Measurements from ENCODE around the gene NUDT14. TPM values are rescaled to one million over a fixed set of nuclear protein-coding genes. Genes with fewer than 3 reads are reported as not detected.

Gene NUDT14
- total RNA-seq, 3 donors from 2014 or later = 5.2 to 7.0 (median 5.7) TPM

DNA sequence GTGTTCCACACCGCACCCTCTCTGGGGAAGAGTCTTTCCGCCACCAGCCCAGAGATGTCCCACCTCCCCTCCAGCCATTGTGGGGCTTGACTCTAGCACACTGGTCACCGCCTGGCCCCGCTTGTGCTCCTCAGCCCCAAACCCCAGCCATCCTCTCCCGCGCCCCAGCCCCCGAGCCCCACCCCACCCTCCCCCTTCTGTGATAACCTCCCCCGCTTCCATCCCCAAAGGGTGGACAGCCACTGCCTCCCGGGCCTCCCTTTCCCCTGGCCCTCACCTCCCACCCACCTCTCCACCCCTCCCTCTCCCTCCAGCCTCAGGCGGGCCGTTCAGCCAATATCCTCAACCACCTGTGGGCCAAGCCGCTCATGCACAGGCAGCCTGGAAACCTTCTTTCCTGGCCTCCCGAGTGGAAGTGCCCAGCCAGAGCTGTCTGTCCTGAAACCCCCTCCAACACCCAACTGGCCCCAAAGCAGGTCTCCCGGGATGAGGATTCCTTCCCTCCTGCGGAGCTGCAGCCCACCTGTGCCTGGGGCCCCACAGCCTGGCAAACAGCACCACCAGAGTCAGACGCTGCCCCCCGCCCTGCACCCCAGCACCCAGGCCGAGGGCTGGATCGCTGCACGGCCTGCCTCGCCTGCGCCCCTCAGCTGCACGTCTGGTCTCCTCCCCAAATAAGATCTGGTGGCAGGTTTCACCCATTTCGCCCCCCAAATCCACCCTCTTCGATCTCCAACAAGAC is 27.1 kb upstream of the NUDT14 start:
- no peaks in the 10 kb centered on the region for H3K9me3 Mint-ChIP-seq
- no peak for DNase-seq
- H3K4me1 Mint-ChIP-seq (ENCODE audit: low read depth) = peaks cover 4% of the 10 kb centered on the region
- no peaks in the 10 kb centered on the region for H3K27me3 Mint-ChIP-seq (ENCODE audit: low read depth)
- no peak overlapping the region for H3K4me3 Mint-ChIP-seq
- no peak for ATAC-seq
- H3K36me3 Mint-ChIP-seq (ENCODE audit: insufficient read depth) = peaks cover 4% of the 10 kb centered on the region

DNA sequence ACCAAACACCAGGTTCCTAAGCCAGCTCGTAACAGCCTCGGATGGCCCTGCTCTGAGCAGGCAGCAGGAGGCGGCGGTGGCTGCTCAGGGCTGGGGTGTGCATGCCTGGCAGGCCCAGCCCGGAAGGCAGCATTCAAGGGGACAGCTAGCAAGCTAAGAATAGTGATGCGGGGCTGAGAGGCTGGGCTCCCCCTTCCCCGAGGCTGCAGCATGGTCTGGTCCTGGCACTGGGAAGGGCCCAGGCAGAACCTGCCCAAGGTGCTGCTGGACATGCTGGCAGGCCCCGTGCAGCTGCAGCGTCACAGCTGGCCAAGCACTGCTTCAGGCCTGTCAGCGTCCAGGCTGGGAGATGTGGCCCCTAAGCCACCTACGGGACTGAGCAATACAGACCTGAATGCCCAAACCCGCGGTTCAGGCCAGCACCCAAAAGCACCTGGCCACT is 26.4 kb upstream of the NUDT14 start:
- DNase-seq = no peak
- H3K4me1 Mint-ChIP-seq (ENCODE audit: low read depth) = peaks cover 4% of the 10 kb centered on the region
- no peaks in the 10 kb centered on the region for H3K9me3 Mint-ChIP-seq
- ATAC-seq = no peak
- H3K36me3 Mint-ChIP-seq (ENCODE audit: insufficient read depth) = peaks cover 4% of the 10 kb centered on the region
- H3K4me3 Mint-ChIP-seq = no peak overlapping the region
- H3K27me3 Mint-ChIP-seq (ENCODE audit: low read depth) = no peaks in the 10 kb centered on the region

DNA sequence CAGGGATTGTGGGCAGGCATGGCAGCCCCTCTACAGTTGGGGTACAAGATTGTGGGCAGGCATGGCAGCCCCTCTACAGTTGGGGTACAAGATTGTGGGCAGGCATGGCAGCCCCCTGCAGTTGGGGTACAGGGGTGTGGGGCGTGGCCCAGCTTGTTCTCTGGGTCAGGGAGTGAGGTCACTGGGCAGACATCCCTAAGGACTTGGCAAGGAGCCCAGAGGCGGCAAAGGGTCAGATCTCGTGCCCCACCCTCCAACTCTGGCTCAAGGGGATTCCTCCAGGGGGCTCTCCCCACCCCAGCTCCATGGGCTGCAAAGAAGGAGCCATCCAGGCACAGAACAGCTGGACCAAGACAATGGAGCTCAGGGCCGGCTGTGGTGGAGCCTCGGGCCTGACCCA is 25.8 kb upstream of the NUDT14 start:
- H3K4me1 Mint-ChIP-seq (ENCODE audit: low read depth) = peaks cover 6% of the 10 kb centered on the region
- ATAC-seq = no peak
- no peak overlapping the region for H3K4me3 Mint-ChIP-seq
- H3K27me3 Mint-ChIP-seq (ENCODE audit: low read depth) = no peaks in the 10 kb centered on the region
- peaks cover 4% of the 10 kb centered on the region for H3K36me3 Mint-ChIP-seq (ENCODE audit: insufficient read depth)
- DNase-seq = no peak
- no peaks in the 10 kb centered on the region for H3K9me3 Mint-ChIP-seq

DNA sequence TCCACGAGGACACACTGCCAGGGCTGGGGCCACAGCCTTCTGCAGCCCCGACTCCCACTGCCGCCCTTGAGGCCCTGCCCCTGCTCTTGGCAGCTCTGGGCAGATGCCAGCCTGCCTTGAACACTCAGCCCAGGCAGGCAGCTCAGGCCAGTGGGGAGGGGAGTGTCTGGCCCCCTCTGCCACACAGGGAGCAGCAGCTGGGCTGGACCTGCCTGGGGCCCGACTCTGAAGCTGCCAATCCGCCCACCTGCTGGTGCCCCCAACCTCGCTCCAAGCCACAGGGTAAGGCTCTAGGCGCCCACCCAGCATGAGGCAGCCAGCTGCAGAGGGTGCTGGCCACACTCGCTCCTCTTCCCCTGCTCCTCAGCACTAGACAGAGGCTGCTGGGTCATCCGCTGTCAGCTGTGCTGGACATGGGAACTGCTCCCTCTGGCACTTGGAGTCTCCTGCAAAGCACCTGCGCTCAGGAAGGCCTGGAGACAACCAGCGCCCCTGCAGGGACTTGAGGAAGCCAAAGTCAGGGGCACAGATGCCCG is 24.6 kb upstream of the NUDT14 start:
- H3K4me3 Mint-ChIP-seq = no peak overlapping the region
- no peaks in the 10 kb centered on the region for H3K9me3 Mint-ChIP-seq
- H3K27me3 Mint-ChIP-seq (ENCODE audit: low read depth) = peaks cover 2% of the 10 kb centered on the region
- no peak for DNase-seq
- H3K36me3 Mint-ChIP-seq (ENCODE audit: insufficient read depth) = peaks cover 3% of the 10 kb centered on the region
- H3K4me1 Mint-ChIP-seq (ENCODE audit: low read depth) = peaks cover 9% of the 10 kb centered on the region
- no peak for ATAC-seq

DNA sequence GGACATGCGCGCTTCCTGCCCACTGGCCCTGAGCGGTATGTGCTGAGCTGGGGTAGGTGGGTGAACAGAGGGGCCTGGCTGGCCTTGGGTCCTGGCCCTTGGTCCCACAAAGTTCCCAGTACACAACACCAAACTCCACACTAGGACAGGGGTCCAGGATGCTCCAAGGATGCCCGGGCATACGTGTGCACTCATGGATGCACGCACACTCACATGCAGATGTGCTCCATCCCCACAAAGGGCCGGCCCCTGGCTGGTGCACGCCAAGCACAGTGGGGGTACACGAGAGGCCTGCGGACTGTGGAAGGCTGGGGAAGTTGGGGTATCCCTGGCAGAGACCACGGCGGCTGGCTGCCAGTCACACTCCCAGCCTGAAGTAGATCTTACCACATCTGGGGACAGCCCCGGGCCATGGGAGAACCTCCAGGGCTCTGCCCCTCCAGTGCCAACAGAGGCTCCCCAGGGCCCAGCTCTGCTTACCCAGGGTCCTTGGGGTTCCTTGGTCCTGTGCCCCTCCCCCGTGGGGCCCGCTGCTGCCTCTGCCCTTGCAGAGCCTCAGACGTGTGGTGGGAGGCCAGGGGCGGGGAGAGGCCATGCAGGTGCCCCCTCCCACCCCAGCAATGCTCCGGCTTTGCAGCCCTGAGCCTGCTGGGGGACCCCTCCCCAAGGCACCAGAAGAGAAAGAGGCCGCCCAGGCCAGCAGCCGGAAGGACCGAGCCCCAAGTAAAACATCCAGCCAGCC is 24.0 kb upstream of the NUDT14 start:
- no peak overlapping the region for H3K4me3 Mint-ChIP-seq
- H3K9me3 Mint-ChIP-seq = no peaks in the 10 kb centered on the region
- DNase-seq = no peak
- H3K27me3 Mint-ChIP-seq (ENCODE audit: low read depth) = peaks cover 8% of the 10 kb centered on the region
- ATAC-seq = no peak
- H3K4me1 Mint-ChIP-seq (ENCODE audit: low read depth) = peaks cover 9% of the 10 kb centered on the region
- peaks cover 2% of the 10 kb centered on the region for H3K36me3 Mint-ChIP-seq (ENCODE audit: insufficient read depth)

DNA sequence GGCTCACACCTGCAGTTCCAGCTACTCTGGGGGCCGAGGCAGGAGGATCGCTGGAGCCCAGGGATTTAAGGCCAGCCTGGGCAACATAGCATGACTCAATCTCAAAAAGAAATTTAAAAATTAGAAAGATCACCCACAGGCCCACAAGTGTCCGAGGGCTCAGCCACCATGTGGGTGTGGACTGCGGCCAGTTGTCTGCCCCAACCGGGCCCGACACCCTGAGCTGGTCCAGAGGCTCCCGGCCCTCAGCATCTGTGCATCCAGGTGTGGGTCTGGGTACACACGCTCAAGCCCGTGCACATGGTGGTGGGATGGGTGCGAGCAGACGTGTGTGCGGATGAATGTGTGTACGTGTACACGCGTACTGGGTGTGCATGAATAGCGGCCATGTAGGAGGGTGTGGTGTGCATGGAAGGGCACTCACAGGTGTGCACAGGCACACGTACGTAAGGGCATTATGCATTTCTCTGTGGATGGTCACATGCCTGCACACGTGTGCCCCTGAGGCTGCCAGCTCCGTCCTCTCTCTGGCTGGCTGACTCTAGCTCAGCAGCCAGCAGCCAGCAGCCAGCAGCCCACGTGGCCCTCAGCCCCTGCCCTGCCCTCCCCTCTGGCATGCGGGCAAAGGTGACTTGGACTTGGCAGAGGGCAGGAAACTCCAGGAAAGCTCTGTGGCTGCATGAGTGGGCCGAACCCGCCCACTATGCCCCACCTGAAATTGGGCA is 23.3 kb upstream of the NUDT14 start:
- peaks cover 15% of the 10 kb centered on the region for H3K27me3 Mint-ChIP-seq (ENCODE audit: low read depth)
- ATAC-seq = no peak
- peaks cover 2% of the 10 kb centered on the region for H3K36me3 Mint-ChIP-seq (ENCODE audit: insufficient read depth)
- no peak overlapping the region for H3K4me3 Mint-ChIP-seq
- no peaks in the 10 kb centered on the region for H3K9me3 Mint-ChIP-seq
- DNase-seq = no peak
- peaks cover 9% of the 10 kb centered on the region for H3K4me1 Mint-ChIP-seq (ENCODE audit: low read depth)

DNA sequence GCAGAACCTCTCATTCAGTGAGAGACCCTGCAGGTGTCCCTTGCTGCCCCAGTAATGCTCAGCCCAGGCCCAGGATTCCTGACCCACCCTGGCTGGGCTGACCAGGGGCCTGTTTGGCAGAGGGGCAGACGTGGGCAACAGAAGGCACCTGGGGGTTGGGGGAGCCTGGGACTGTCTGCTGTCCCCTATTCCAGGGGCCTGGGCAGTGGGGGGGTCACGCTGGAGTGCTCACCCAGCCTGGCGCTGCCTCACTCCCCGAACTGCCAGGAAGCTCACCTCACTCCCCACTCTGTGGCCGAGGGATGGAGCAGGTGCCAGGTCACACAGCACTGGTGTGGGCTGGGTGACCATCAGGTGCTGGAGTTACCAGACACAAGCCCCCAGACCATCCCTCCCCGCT is 22.6 kb upstream of the NUDT14 start:
- Mint-ChIP-seq H3K4me3 (no peak overlapping the region), H3K36me3 (ENCODE audit: insufficient read depth) (no peaks in the 10 kb centered on the region), H3K27me3 (ENCODE audit: low read depth) (peaks cover 21% of the 10 kb centered on the region), H3K4me1 (ENCODE audit: low read depth) (peaks cover 9% of the 10 kb centered on the region), H3K9me3 (no peaks in the 10 kb centered on the region)
- ATAC-seq (no peak), DNase-seq (no peak)

DNA sequence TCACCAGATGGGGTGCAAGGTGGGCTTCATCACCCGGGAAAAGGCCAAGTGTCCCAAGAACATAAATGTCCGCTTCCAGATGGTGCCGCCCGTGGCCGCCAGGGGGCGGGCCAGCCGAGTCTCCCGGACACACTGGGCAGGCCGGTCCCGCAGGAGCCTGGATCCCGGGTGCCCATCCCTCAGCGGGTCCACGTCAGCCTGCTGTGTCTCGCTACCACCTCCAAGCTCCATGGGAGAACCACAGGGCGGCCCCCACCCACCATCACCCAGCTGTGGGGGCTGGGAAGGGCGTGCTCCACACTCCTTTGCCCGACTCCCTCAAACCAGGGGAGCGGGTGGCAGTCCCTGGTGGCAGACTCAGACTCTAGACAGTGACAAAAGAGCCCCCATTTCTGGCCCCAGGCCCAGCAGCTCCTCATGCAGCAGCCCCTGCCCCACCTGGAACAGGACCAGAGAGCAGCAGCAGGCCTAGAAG is 22.0 kb upstream of the NUDT14 start:
- DNase-seq = peak; percentile 62
- peak; percentile 46 to 53 for ATAC-seq

DNA sequence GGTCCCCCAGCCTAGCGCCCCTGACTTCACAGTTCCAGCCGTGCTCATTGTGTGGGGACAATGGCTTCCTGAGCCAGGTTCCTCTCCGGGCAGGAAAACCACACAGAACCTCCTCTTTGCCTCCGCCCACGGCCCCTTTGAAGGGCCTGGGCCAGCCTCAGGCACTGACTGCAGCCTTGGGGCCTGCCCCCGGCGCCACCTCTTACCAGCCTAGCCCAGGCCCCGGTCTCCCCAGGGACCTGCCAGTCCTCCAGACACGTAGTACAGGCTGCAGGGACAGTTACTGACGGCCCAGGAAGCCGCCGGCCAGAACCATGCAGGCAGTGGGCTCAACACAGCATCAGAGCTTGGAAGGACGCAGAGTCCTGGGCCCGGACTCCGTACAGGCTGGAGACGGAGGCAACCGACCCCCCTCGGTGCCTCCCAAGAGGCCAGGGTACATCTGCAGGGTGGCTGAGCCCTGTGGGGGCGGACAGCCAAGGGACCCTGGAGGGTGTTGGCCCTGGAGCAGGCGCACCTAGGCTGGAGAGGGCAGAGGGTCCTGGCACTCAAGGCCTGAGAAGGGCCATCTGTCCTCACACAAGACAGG is 20.9 kb upstream of the NUDT14 start:
- Mint-ChIP-seq H3K4me1 (ENCODE audit: low read depth) (peaks cover 9% of the 10 kb centered on the region), H3K9me3 (no peaks in the 10 kb centered on the region), H3K4me3 (no peak overlapping the region), H3K27me3 (ENCODE audit: low read depth) (peaks cover 34% of the 10 kb centered on the region), H3K36me3 (ENCODE audit: insufficient read depth) (no peaks in the 10 kb centered on the region)
- DNase-seq (no peak), ATAC-seq (peak; percentile 30 to 35)

More for the DNA sequence above, 22.0 kb upstream of the NUDT14 start:
- no peaks in the 10 kb centered on the region for H3K36me3 Mint-ChIP-seq (ENCODE audit: insufficient read depth)
- no peak overlapping the region for H3K4me3 Mint-ChIP-seq
- no peaks in the 10 kb centered on the region for H3K9me3 Mint-ChIP-seq
- H3K4me1 Mint-ChIP-seq (ENCODE audit: low read depth) = peaks cover 9% of the 10 kb centered on the region
- H3K27me3 Mint-ChIP-seq (ENCODE audit: low read depth) = peaks cover 28% of the 10 kb centered on the region

DNA sequence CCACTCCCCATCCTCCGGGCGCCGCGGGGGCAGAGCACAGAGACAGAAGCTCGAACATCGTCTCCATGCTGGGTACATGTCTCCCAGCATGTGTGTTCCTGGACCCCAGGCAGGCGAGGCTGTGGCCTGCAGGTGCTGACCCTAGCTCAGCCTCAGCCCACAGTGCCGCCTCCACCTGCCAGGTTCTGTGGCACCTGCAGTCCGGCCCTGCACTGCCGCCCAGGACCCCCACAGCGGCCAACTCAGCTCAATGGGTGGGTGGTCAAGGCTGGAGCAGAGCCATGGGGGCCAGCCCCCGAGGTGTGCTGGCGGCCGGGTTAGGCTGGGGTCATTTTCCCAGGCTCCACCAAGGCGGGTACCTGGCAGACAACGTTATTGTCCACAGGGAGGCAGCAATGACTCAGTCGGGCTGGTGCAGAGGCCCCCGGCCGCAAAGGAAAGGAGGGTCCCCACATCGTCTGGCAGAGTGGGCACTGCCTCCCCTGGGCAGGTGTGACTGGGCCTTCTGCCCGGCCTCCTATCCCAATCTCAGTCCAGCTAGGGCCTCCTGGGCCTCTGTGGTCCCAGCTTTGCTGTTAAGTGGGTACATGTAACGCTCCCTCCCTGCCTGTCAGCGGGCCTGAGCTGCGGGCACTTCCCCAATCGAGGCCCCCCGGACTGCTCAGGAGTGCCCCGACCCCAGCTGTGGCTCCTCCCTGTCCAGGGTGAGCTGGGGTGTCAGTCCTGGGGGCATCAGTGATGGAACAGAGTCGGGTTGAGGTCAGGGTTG is 20.2 kb upstream of the NUDT14 start:
- DNase-seq (no peak), ATAC-seq (peak in 1 of 2 donors; percentile 4)
- Mint-ChIP-seq H3K9me3 (no peaks in the 10 kb centered on the region), H3K27me3 (ENCODE audit: low read depth) (peaks cover 34% of the 10 kb centered on the region), H3K4me1 (ENCODE audit: low read depth) (peaks cover 9% of the 10 kb centered on the region), H3K4me3 (no peak overlapping the region), H3K36me3 (ENCODE audit: insufficient read depth) (no peaks in the 10 kb centered on the region)

DNA sequence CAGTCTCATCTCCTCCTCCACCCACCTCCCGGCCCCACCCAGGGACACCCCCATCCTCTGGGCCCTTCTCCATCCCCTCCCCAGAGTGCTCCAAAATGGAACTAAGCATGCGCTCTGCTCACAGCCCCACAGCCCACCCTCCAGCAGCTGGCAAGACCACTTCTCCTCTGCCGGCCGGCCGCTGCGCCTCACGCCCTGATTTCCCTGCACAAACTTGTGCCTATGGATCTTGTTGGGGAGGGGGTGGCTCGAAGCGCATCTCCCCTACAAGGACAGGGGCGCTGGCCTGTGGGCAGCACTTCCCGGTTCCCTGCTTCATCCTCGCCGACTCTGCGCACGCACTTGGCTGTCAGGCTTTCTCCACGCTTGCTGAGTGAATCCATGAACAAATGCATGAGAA is 19.5 kb upstream of the NUDT14 start:
- no peak overlapping the region for H3K4me3 Mint-ChIP-seq
- peaks cover 12% of the 10 kb centered on the region for H3K4me1 Mint-ChIP-seq (ENCODE audit: low read depth)
- DNase-seq = no peak
- no peaks in the 10 kb centered on the region for H3K9me3 Mint-ChIP-seq
- H3K36me3 Mint-ChIP-seq (ENCODE audit: insufficient read depth) = no peaks in the 10 kb centered on the region
- no peak for ATAC-seq
- H3K27me3 Mint-ChIP-seq (ENCODE audit: low read depth) = peaks cover 37% of the 10 kb centered on the region

DNA sequence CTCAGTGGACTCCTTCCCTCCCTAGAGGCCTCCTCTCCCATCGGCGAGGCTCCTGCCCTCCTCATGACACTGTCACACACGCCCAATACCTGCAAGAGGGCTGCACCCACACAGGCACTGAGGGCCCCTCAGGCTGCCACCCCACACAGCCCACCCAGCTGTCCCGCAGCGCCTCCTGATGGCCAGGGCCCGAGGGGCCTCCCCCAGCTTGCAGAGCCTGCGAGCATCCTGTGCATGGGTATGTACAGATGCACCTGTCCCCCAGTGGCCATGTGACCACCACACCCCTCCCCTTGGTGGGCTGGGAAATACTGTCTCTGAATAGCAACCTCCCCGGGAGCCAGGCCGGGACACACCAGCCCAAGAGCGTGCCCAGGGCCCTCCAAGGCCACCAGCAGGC is 19.0 kb upstream of the NUDT14 start:
- H3K4me3 Mint-ChIP-seq = no peak overlapping the region
- H3K36me3 Mint-ChIP-seq (ENCODE audit: insufficient read depth) = no peaks in the 10 kb centered on the region
- DNase-seq (no peak), ATAC-seq (no peak)
- H3K4me1 Mint-ChIP-seq (ENCODE audit: low read depth) = peaks cover 16% of the 10 kb centered on the region
- peaks cover 40% of the 10 kb centered on the region for H3K27me3 Mint-ChIP-seq (ENCODE audit: low read depth)
- H3K9me3 Mint-ChIP-seq = no peaks in the 10 kb centered on the region

DNA sequence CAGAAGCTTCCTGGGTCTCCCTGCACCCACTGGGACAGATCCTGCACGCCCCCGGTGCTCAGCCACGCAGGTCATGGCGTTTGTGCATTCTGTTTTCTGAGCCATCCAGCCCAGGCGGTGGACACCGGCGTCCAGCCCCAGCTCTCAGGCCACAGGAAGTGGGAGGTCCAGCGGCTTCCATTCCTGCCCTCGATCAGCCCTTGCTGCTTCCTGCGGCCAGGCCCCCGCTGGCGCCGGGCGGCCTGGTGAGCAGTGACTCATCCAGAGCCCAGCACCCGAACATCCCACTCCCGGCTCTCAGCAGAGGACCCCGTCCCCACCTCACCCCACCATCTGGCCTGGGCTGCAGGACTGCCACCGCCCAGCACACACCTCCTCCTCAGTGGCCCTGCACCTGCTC is 18.0 kb upstream of the NUDT14 start:
- ATAC-seq (no peak), DNase-seq (no peak)
- Mint-ChIP-seq H3K36me3 (ENCODE audit: insufficient read depth) (no peaks in the 10 kb centered on the region), H3K4me1 (ENCODE audit: low read depth) (peaks cover 19% of the 10 kb centered on the region), H3K27me3 (ENCODE audit: low read depth) (peaks cover 49% of the 10 kb centered on the region), H3K4me3 (no peak overlapping the region), H3K9me3 (no peaks in the 10 kb centered on the region)

Data from activated T-cell treated with anti-CD3 and anti-CD28 coated beads, Interleukin-2, amount 50 U/mL, for 4 hours (primary cell).